T-cell (primary cell): ENCODE results near the gene LUC7L3. TPM values are rescaled to one million over a fixed set of nuclear protein-coding genes. Genes with fewer than 3 reads are reported as not detected.

Experiments used
- ATAC-seq, 4 experiments: fragments of 200-7000 bp in 3 of 4; fragments of 150-1000 bp in 1 of 4; cut with Tn5 transposase; replicated peaks in 1 of 4; 1 replicate in 3 of 4; 2 replicates in 1 of 4; pipeline ENCODE4 v1.10.0; 2021; ENCODE audit warnings: moderate library complexity in 3 of 4, mild to moderate bottlenecking in 2 of 4, moderate number of reproducible peaks in 1 of 4
- CTCF ChIA-PET, 2 donors: fragments of 300-600 bp; sonication (Branson Sonifier 250); formaldehyde crosslinking; loops; one replicate each; lab custom pipeline; 2022; ENCODE audit warnings: antibody characterized with exemption in 2 of 2; lab: Charles Lee
- POLR2A ChIA-PET, 2 donors: fragments of 300-600 bp; sonication (Branson Sonifier 250); formaldehyde crosslinking; loops; one replicate each; lab custom pipeline; 2022; ENCODE audit warnings: antibody characterized with exemption in 2 of 2; lab: Charles Lee
- DNase-seq, 35 experiments: peaks; one replicate each; pipeline versions ENCODE4 v3.0.0 to v3.0.0-alpha.2; 2013 to 2023
- H3K27ac ChIP-seq: one replicate; pipeline ENCODE4 v1.5.1; 2013; ENCODE audit warnings: low read length
- H3K27me3 ChIP-seq, 2 experiments: replicated peaks in 1 of 2; 1 replicate in 1 of 2; 2 replicates in 1 of 2; pipeline versions ENCODE4 v1.6.1 to v1.7.0; 2013; ENCODE audit warnings: low read length in 1 of 2, mixed read lengths in 1 of 2; ENCODE audit not compliant: control insufficient read depth in 2 of 2, insufficient read depth in 2 of 2; ENCODE audit errors: extremely low read depth in 1 of 2
- H3K36me3 ChIP-seq, 2 donors: 1 replicate in 1 of 2; 2 replicates in 1 of 2; pipeline versions ENCODE4 v1.6.1 to v1.7.0; 2013; ENCODE audit warnings: low read length in 1 of 2; ENCODE audit not compliant: control insufficient read depth in 2 of 2, insufficient read depth in 1 of 2; ENCODE audit errors: extremely low read depth in 1 of 2
- H3K4me1 ChIP-seq, 2 experiments: 1 replicate in 1 of 2; 2 replicates in 1 of 2; pipeline versions ENCODE4 v1.6.1 to v1.7.0; 2013; ENCODE audit warnings: low read length in 2 of 2, mixed read lengths in 1 of 2; ENCODE audit not compliant: insufficient read depth in 2 of 2, control insufficient read depth in 1 of 2; ENCODE audit errors: extremely low read depth in 1 of 2
- H3K4me3 ChIP-seq, 2 donors: 1 replicate in 1 of 2; 2 replicates in 1 of 2; pipeline versions ENCODE4 v1.5.1 to v1.7.0; 2013; ENCODE audit warnings: mild to moderate bottlenecking in 2 of 2, low read length in 1 of 2, moderate library complexity in 1 of 2; ENCODE audit not compliant: control insufficient read depth in 1 of 2; ENCODE audit errors: extremely low read depth in 1 of 2
- H3K9me3 ChIP-seq: 2 replicates; pipeline ENCODE4 v1.7.0; 2013
- H3K27ac Mint-ChIP-seq, 2 donors: one replicate each; pipeline ENCODE4 v1.8.0; 2020 to 2021; ENCODE audit warnings: mild to moderate bottlenecking in 2 of 2, mixed read lengths in 2 of 2
- H3K27me3 Mint-ChIP-seq, 2 donors: one replicate each; pipeline ENCODE4 v1.8.0; 2021 to 2022; ENCODE audit warnings: mixed read lengths in 2 of 2
- H3K36me3 Mint-ChIP-seq: one replicate; pipeline ENCODE4 v1.8.0; 2021; ENCODE audit warnings: mixed read lengths
- H3K4me1 Mint-ChIP-seq, 3 donors: one replicate each; pipeline ENCODE4 v1.8.0; 2020 to 2022; ENCODE audit warnings: mixed read lengths in 3 of 3, mild to moderate bottlenecking in 1 of 3
- H3K4me3 Mint-ChIP-seq, 3 donors: one replicate each; pipeline ENCODE4 v1.8.0; 2020 to 2022; ENCODE audit warnings: mild to moderate bottlenecking in 3 of 3, mixed read lengths in 3 of 3, moderate library complexity in 3 of 3
- H3K9me3 Mint-ChIP-seq, 3 donors: one replicate each; pipeline ENCODE4 v1.8.0; 2020 to 2022; ENCODE audit warnings: mixed read lengths in 3 of 3
- WGBS: methylation state at CpG from one replicate; pipeline ENCODE4 v1.1.5; 2013; ENCODE audit warnings: missing lambda C conversion rate; ENCODE audit not compliant: insufficient coverage; 5-methylcytosine and 5-hydroxymethylcytosine counted together
- total RNA-seq, 35 experiments: library from RNA in 6 of 35; stranded (reverse) in 6 of 35; fragments of 120-200 nt in 1 of 35; gene quantifications; one replicate each; pipeline versions ENCODE4 v1.2.1 to v1.2.4 and lab custom pipeline; 2013 to 2026

Gene LUC7L3
- total RNA-seq, 5 donors from 2014 or later (not counting 1 experiment from before 2014, with no cell fraction given), result 126 to 273 (median 232) TPM

GRCh38 chr17:50805486-50805885 lies 86.1 kb downstream of the LUC7L3 start:
- Mint-ChIP-seq H3K4me3 (no peak overlapping the region), H3K27me3 (no peaks in the 10 kb centered on the region), H3K4me1 (no peaks in the 10 kb centered on the region), H3K27ac (no peak overlapping the region), H3K9me3 (no peaks in the 10 kb centered on the region), H3K36me3 (no peaks in the 10 kb centered on the region)
- H3K36me3 ChIP-seq, result no peaks in the 10 kb centered on the region
- ChIA-PET CTCF (no interaction called here), POLR2A (no interaction called here)
- H3K4me3 ChIP-seq, result no peak overlapping the region
- 61% methylated on average over 4 of the region's 6 CpGs for WGBS
- no peak for DNase-seq
- H3K9me3 ChIP-seq, result no peaks in the 10 kb centered on the region
- peaks cover 0 to 8% of the 10 kb centered on the region in 2 experiments for H3K27me3 ChIP-seq
- no peak for ATAC-seq
- no peak overlapping the region for H3K27ac ChIP-seq
- H3K4me1 ChIP-seq, result no peaks in the 10 kb centered on the region

Other genes starting within 250 kb of the LUC7L3 start
- gene RSAD1, start 240.7 kb upstream of the LUC7L3 start, total RNA-seq, result 10 to 100 TPM; 61.2 to 80.9 (median 73.2) TPM
- gene MYCBPAP, start 211.2 kb upstream of the LUC7L3 start, total RNA-seq, result 1 to 10 TPM in 4 of 5 donors, under 1 TPM in 1; 0.92 to 6.9 (median 4.7) TPM
- gene EPN3, start 186.9 kb upstream of the LUC7L3 start, total RNA-seq, result under 1 TPM in 2 of 5 donors, not detected in 3; 0.08 to 0.44 TPM
- 10 to 100 TPM in 4 of 5 donors, 1 to 10 TPM in 1; 8.9 to 25.7 (median 20.3) TPM for gene SPATA20, start 172.4 kb upstream of the LUC7L3 start, total RNA-seq
- gene CACNA1G, start 158.9 kb upstream of the LUC7L3 start, total RNA-seq, result not detected
- gene ABCC3, start 84.7 kb upstream of the LUC7L3 start, total RNA-seq, result 1 to 10 TPM in 3 of 5 donors, under 1 TPM in 1, not detected in 1; 0.75 to 2.2 (median 1.5) TPM
- gene ANKRD40, start 11.7 kb upstream of the LUC7L3 start, total RNA-seq, result 10 to 100 TPM; 30.3 to 37.6 (median 34.5) TPM
- not detected for gene ANKRD40CL, start 47.9 kb downstream of the LUC7L3 start, total RNA-seq
- gene WFIKKN2, start 116.0 kb downstream of the LUC7L3 start, total RNA-seq, result not detected
- gene TOB1, start 146.8 kb downstream of the LUC7L3 start, total RNA-seq, result 100 to 1,000 TPM in 2 of 5 donors, 10 to 100 TPM in 3; 75.4 to 310 (median 92.6) TPM